ENCODE results near the gene TLE4. TPM values are rescaled to one million over a fixed set of nuclear protein-coding genes. Genes with fewer than 3 reads are reported as not detected.

TLE4 gene
- total and polyA plus RNA-seq, 10 of the 15 experiments (the other 5 are each of a cell fraction or from before 2014, with no cell fraction given), result 5.3 to 53.3 (median 23.3) TPM

- TF ChIP-seq MTA2 (IDR thresholded peaks at IDR 0.05; ENCODE audit: low read depth) (peak; percentile 46; the same call in 1 of the 2 replicates), HDAC2 (IDR thresholded peaks at IDR 0.05) (no peak), ATF7 (IDR thresholded peaks at IDR 0.05; ENCODE audit: low read depth) (peak; percentile 25; the same call in 1 of the 2 replicates), EP300 (IDR thresholded peaks at IDR 0.05; ENCODE audit: borderline replicate concordance in 1 of 2, control insufficient read depth in 1 of 2, low read depth in 2 of 2, low read length in 2 of 2) (peak in 1 of 2 experiments; percentile 51; a peak in 1 of 4 replicates), JUND (IDR thresholded peaks at IDR 0.05; ENCODE audit: low read depth, low read length) (peak; percentile 45; the same call in 1 of the 2 replicates), RUNX3 (IDR thresholded peaks at IDR 0.05; ENCODE audit: low read length) (peak; percentile 4; the same call in 1 of the 2 replicates), CEBPB (IDR thresholded peaks at IDR 0.05; ENCODE audit: borderline replicate concordance in 1 of 2, low read depth in 2 of 2, low read length in 2 of 2) (peak in 1 of 2 experiments; percentile 68; a peak in 1 of 4 replicates), HDAC6 (IDR thresholded peaks at IDR 0.05; ENCODE audit: unreplicated experiment) (no peak), JUNB (IDR thresholded peaks at IDR 0.05) (peak; percentile 75), WRNIP1 (IDR thresholded peaks at IDR 0.05; ENCODE audit: borderline replicate concordance, low read depth, low read length) (no peak), SREBF2 (IDR thresholded peaks at IDR 0.05; ENCODE audit: low read length) (no peak), CREB1 (IDR thresholded peaks at IDR 0.05; ENCODE audit: low read depth) (0 out of 2 replicates have a peak, but pooled peaks have one; percentile 49), BACH1 (IDR thresholded peaks at IDR 0.05; ENCODE audit: borderline replicate concordance) (peak; percentile 18; the same call in 1 of the 2 replicates), SKIL (IDR thresholded peaks at IDR 0.05; ENCODE audit: low read depth, poor library complexity, severe bottlenecking) (peak; percentile 20), EED (IDR thresholded peaks at IDR 0.05; ENCODE audit: low read depth) (0 out of 2 replicates have a peak, but pooled peaks have one; percentile 36), RAD21 (IDR thresholded peaks at IDR 0.05; ENCODE audit: insufficient read depth, low read depth, low read length) (no peak), IKZF2 (IDR thresholded peaks at IDR 0.05) (peak; percentile 38 to 71), NFYB (IDR thresholded peaks at IDR 0.05; ENCODE audit: insufficient read depth, low read depth, low read length) (no peak), CREM (IDR thresholded peaks at IDR 0.05; ENCODE audit: low read depth) (peak; percentile 45; the same call in 1 of the 2 replicates), RELB (IDR thresholded peaks at IDR 0.05; ENCODE audit: low read depth) (peak; percentile 21; the same call in 1 of the 2 replicates)
Measured at GRCh38 chr9:79610791-79611614, 39.2 kb downstream of the TLE4 start (continued).
